CD4-positive, alpha-beta T cell treated with Interleukin-12 subunit alpha and Interleukin-12 subunit beta, for 1 hour (primary cell): ENCODE results near the gene ZNF749.

Experiments
- DNase-seq: peaks from one replicate; pipeline ENCODE4 v3.0.0-alpha.2; 2020

ZNF749 gene

GRCh38 chr19:57435062-57435978 is at the start of gene ZNF749:
Gene ZNF749, plus strand, starts transcription at chr19:57435325. Its CDS starts 254 bp downstream, at chr19:57435579.
- peak; percentile 98 for DNase-seq

- no peak for DNase-seq
Observed at GRCh38 chr19:57389194-57389729, 45.9 kb upstream of the ZNF749 start.

GRCh38 chr19:57389730-57390598 is 45.2 kb upstream of the ZNF749 start, which contains the start of gene ZNF548:
Gene ZNF548, plus strand, starts transcription at chr19:57389854. Its CDS starts 246 bp downstream, at chr19:57390100.
- DNase-seq = peak; percentile 98

DNA sequence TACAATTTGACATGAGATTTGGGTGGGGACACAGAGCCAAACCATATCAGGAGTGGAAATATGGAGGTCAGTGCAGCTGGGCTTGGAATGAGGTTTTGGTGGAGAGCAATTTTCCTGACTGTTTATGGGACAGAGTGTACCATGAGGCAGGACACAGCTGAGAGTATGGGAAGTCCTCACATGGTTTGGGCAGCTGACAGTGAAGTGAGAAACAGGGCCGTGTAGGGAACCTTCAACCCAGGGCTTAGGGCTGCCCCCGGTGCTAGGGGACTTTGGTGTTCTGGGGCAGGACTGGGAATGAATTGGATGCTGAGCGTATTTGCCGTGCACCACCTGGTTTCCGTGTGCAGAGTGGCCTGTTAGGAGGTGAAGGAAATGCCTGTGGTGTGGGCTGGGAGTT is 39.4 kb upstream of the ZNF749 start:
- DNase-seq = no peak

DNA sequence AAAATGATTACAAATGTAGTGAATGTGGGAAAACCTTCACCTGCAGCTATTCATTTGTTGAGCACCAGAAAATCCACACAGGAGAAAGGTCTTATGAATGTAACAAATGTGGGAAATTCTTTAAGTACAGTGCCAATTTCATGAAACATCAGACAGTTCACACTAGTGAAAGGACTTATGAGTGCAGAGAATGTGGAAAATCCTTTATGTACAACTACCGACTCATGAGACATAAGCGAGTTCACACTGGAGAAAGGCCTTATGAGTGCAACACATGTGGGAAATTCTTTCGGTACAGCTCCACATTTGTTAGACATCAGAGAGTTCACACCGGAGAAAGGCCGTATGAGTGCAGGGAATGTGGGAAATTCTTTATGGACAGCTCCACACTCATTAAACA is 36.3 kb upstream of the ZNF749 start:
- no peak for DNase-seq

DNA sequence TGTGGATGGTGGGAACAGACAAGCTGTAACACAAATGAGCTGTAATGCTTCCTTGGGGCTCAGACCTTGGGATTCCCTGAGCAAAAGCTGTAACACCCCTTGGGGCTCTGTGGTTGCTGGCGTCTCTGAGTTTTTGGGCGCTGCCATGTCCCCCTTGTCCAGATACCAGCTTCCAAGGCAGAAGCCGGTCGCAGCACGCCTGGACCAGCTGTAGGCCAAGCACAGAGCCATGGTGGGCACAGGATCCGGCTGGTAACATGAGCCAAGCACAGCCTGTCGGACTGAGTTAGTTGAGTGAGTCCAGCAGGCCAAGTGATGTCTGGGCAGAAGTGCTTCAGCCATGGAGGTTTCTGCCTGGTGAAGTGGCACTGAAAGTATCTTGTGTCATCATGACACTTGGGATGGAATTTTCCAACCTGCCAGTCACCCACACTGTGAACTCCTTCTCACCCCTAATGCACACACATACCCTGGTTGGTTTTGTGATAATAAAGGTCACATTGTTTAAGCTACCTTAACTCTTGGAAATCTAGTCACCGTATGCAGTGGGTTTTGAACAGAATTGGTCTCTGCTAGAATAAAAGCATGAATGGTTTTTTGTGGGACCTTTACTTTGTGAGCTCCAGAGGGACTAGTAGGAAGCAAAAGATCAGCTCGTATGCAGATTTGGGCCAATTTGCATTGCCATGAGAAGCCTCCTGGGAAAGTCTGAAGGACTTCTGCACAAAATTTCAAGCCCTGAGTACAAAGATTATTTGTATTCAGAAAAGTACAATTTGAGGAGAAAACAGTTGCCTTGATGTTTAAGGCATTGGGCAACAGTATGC is 31.2 kb upstream of the ZNF749 start:
- no peak for DNase-seq

- DNase-seq = peak; percentile 80
Observed at GRCh38 chr19:57406516-57407123, 28.5 kb upstream of the ZNF749 start.

- DNase-seq = peak; percentile 93
Observed at GRCh38 chr19:57410877-57411671, 24.1 kb upstream of the ZNF749 start, which contains the start of gene ZNF17. Gene ZNF17, plus strand, starts transcription at chr19:57411161. Its CDS starts 2,455 bp downstream, at chr19:57413616.

DNA sequence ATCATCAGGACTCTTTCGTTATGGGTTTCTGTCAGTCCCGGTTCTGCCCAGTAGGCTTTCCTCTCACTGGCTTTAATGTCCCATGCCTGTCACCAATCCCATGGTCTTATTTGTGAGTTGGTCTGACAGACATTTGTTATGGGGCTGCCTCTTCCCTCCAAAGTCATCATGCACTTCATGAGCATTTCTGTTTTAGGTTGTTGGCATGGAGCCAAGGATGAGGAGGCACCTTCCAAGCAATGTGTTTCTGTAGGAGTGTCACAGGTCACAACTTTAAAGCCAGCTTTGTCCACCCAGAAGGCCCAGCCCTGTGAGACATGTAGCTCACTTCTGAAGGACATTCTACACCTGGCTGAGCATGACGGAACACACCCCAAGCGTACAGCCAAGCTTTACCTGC is 15.7 kb upstream of the ZNF749 start:
- no peak for DNase-seq

DNA sequence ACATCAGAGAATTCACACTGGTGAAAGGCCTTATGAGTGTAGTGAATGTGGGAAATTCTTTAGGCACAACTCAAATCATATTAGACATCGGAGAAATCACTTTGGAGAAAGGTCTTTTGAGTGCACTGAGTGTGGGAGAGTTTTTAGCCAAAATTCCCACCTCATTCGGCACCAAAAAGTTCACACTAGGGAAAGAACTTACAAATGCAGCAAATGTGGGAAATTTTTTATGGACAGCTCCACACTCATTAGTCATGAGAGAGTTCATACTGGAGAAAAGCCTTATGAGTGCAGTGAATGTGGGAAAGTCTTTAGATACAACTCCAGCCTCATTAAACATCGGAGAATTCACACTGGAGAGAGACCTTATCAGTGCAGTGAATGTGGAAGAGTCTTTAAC is 14.1 kb upstream of the ZNF749 start:
- DNase-seq = no peak

DNA sequence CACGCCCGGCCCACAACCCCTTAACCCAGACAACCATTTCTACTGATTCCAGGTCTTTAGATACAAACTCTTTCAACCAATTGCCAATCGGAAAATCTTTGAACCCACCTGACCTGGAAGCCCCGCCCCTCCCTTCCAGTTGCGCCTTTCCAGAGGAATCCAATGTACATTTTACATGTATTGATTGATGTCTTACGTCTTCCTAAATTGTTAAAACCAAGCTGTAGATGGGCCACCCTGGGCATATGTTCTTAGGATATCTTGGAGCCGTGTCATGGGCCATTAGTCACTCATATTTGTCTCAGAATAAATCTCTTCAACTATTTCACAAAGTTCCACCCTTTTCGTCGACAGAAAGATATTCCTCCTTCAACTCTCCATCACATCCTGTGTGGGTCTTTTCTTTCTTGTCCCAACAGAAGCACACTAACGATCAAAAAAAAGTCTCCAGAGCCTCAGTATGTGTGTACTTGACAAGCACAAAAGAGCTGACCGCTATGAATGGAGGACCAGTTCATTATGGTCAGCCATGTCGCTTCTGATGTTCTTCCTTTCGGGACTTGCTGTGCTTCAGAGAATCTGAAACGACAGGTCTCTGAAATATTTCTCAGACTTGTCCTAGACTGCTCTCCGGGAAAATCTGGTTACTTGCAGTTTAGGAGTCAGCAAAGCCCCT is 601 bp upstream of the ZNF749 start:
- no peak for DNase-seq

GRCh38 chr19:57436417-57436816 is 1.3 kb downstream of the ZNF749 start:
- no peak for DNase-seq

- DNase-seq = no peak
Observed at GRCh38 chr19:57437931-57438330, 2.8 kb downstream of the ZNF749 start.

DNA sequence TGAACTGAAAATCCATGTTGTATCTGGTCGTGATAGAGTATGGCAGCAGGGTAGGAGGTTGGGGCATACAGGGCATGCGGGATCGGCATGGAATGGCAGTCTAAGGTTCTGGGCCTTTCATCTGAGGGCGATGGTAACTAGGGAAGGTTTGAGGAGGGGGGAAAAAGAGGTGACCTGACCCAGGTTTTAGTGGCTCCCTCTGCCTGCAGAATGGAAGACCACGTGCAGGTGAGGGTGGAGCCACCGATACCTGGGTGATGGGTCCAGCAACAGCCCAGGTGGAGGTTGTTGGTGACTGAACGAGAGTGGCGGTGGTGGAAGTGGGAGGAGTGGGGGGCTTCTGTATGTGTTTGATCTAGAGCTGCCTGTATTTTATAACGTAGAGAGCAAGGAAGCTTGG is 3.8 kb downstream of the ZNF749 start:
- no peak for DNase-seq

- DNase-seq = no peak
Observed at GRCh38 chr19:57441979-57442752, 7.0 kb downstream of the ZNF749 start.

GRCh38 chr19:57443121-57443696 is 8.1 kb downstream of the ZNF749 start:
- DNase-seq = no peak

DNA sequence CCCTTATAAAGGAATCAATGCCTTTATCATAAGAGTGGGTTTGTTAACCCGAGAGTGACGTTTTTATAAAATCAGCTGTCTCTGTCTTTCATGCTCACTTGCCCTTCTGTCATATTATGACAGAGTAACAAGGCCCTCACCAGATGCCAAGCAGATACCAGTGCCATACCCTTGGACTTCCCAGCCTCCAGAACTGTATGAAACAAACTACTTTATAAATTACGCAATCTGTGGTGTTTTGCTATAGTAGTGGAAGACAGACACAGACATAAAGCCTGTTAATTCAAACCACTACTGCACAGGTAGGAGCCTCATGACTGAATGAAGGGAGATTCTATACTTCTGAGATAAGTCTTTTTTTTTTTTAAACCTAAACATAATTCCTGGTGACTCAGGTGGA is 17.2 kb downstream of the ZNF749 start:
- no peak for DNase-seq

GRCh38 chr19:57465680-57466381 is 30.7 kb downstream of the ZNF749 start:
- peak; percentile 49 for DNase-seq

- no peak for DNase-seq
Observed at GRCh38 chr19:57466489-57466888, 31.4 kb downstream of the ZNF749 start.
